Activated B cell treated with CpG ODN at 0.5 μM for 24 hours (primary cell): Measurements from ENCODE around the gene ARHGAP24. TPM values are rescaled to one million over a fixed set of nuclear protein-coding genes. Genes with fewer than 3 reads are reported as not detected.

Experiments
- ATAC-seq: fragments of 200-7000 bp; cut with Tn5 transposase; one replicate; pipeline ENCODE4 v1.10.0; 2021; ENCODE audit warnings: low read depth, mild to moderate bottlenecking, moderate library complexity
- CTCF ChIA-PET: fragments of 350-600 bp; sonication (Branson Sonifier 250); formaldehyde crosslinking; loops from one replicate; lab custom pipeline; 2021; ENCODE audit warnings: antibody characterized with exemption; lab: Charles Lee
- POLR2A ChIA-PET: fragments of 350-600 bp; sonication (Branson Sonifier 250); formaldehyde crosslinking; loops from one replicate; lab custom pipeline; 2021; ENCODE audit warnings: antibody characterized with exemption; lab: Charles Lee
- DNase-seq: peaks from one replicate; pipeline ENCODE4 v3.0.0; 2022
- H3K27ac Mint-ChIP-seq: one replicate; pipeline ENCODE4 v1.8.0; 2020; ENCODE audit warnings: mixed read lengths
- H3K27me3 Mint-ChIP-seq: one replicate; pipeline ENCODE4 v1.8.0; 2021; ENCODE audit warnings: mixed read lengths
- H3K36me3 Mint-ChIP-seq: one replicate; pipeline ENCODE4 v1.8.0; 2021; ENCODE audit warnings: low read depth, mixed read lengths
- H3K4me1 Mint-ChIP-seq: one replicate; pipeline ENCODE4 v1.8.0; 2021; ENCODE audit warnings: mixed read lengths
- H3K4me3 Mint-ChIP-seq: one replicate; pipeline ENCODE4 v1.8.0; 2020; ENCODE audit warnings: mild to moderate bottlenecking, mixed read lengths
- H3K9me3 Mint-ChIP-seq: one replicate; pipeline ENCODE4 v1.8.0; 2020; ENCODE audit warnings: mixed read lengths
- CTCF ChIP-seq: fragments of 200-600 bp; IDR thresholded peaks from one replicate; pipeline ENCODE4 v1.8.0; 2022; ENCODE audit warnings: antibody characterized with exemption, mild to moderate bottlenecking
- intact Hi-C: fragments of 100-400 bp; cut with micrococcal nuclease; formaldehyde crosslinking; loops from one replicate; pipeline ENCODE4 v1.15.1; 2024
- total RNA-seq: library from RNA; stranded (reverse); gene quantifications from 2 replicates; pipeline ENCODE4 v1.2.3, GENCODE V29; 2022

Gene ARHGAP24
- total RNA-seq, 1 donor from 2014 or later, result 231 TPM

- no peak for ATAC-seq
- TF ChIP-seq CTCF, result no peak
Observed at GRCh38 chr4:85613901-85614300, 139.0 kb downstream of the ARHGAP24 start.

GRCh38 chr4:85615952-85616351, 141.0 kb downstream of the ARHGAP24 start:
- peaks cover 3% of the 10 kb centered on the region for H3K9me3 Mint-ChIP-seq
- ChIA-PET CTCF (no interaction called here), POLR2A (interaction anchor here (1.1 to 1.5 kb wide), 2 partner anchors 35 to 110 kb away, joined by 3 read pairs; no protein-coding TSS in a partner anchor)
- H3K4me1 Mint-ChIP-seq, result peaks cover 15% of the 10 kb centered on the region
- peaks cover 15% of the 10 kb centered on the region for H3K36me3 Mint-ChIP-seq
- no peak for ATAC-seq
- no peak overlapping the region for H3K4me3 Mint-ChIP-seq
- TF ChIP-seq CTCF, result no peak
- no peaks in the 10 kb centered on the region for H3K27me3 Mint-ChIP-seq
- no peak for DNase-seq
- intact Hi-C loops, result no loop called here
- H3K27ac Mint-ChIP-seq, result no peak overlapping the region

More at GRCh38 chr4:85613901-85614300, 139.0 kb downstream of the ARHGAP24 start:
- Mint-ChIP-seq H3K9me3 (no peaks in the 10 kb centered on the region), H3K27ac (no peak overlapping the region), H3K27me3 (no peaks in the 10 kb centered on the region), H3K36me3 (peaks cover 9% of the 10 kb centered on the region), H3K4me1 (peaks cover 22% of the 10 kb centered on the region), H3K4me3 (no peak overlapping the region)
- POLR2A ChIA-PET, result no interaction called here
- no peak for DNase-seq
- intact Hi-C loops, result no loop called here
- CTCF ChIA-PET, result no interaction called here

GRCh38 chr4:85617202-85617601, 142.3 kb downstream of the ARHGAP24 start:
- intact Hi-C loops, result no loop called here
- no peaks in the 10 kb centered on the region for H3K27me3 Mint-ChIP-seq
- no peak for TF ChIP-seq CTCF
- peaks cover 14% of the 10 kb centered on the region for H3K4me1 Mint-ChIP-seq
- H3K4me3 Mint-ChIP-seq, result no peak overlapping the region
- peaks cover 3% of the 10 kb centered on the region for H3K9me3 Mint-ChIP-seq
- CTCF ChIA-PET, result interaction anchor here (0.6 kb wide), 1 partner anchor 130 kb away, joined by 3 read pairs; no protein-coding TSS in a partner anchor
- POLR2A ChIA-PET, result no interaction called here
- DNase-seq, result no peak
- H3K27ac Mint-ChIP-seq, result no peak overlapping the region
- no peak for ATAC-seq
- peaks cover 16% of the 10 kb centered on the region for H3K36me3 Mint-ChIP-seq

- DNase-seq (no peak), ATAC-seq (no peak)
- Mint-ChIP-seq H3K36me3 (peaks cover 35% of the 10 kb centered on the region), H3K4me3 (no peak overlapping the region), H3K9me3 (peaks cover 6% of the 10 kb centered on the region), H3K27me3 (no peaks in the 10 kb centered on the region), H3K4me1 (peaks cover 15% of the 10 kb centered on the region), H3K27ac (no peak overlapping the region)
- intact Hi-C loops, result no loop called here
- no peak for TF ChIP-seq CTCF
- POLR2A ChIA-PET, result no interaction called here
- CTCF ChIA-PET, result no interaction called here
Observed at GRCh38 chr4:85632981-85633380, 158.0 kb downstream of the ARHGAP24 start.

- Mint-ChIP-seq H3K9me3 (no peaks in the 10 kb centered on the region), H3K4me1 (peaks cover 24% of the 10 kb centered on the region), H3K27ac (no peak overlapping the region), H3K27me3 (no peaks in the 10 kb centered on the region), H3K4me3 (no peak overlapping the region), H3K36me3 (peaks cover 18% of the 10 kb centered on the region)
- no peak for ATAC-seq
- no peak for DNase-seq
- intact Hi-C loops, result no loop called here
- ChIA-PET POLR2A (no interaction called here), CTCF (no interaction called here)
- no peak for TF ChIP-seq CTCF
Observed at GRCh38 chr4:85637778-85638177, 162.8 kb downstream of the ARHGAP24 start.
